BLaER1 treated with 17β-estradiol and CSF1 and Interleukin-3, amounts not matched to agents 10 nM and 100 nM (cell line): ENCODE data around the gene TMEM59L.
A peak's percentile ranks its signal among the peaks of the same experiment; 100 is the strongest.

ENCODE experiments used
- H3K27ac ChIP-seq, 11 experiments: shearing (Covaris generic); formaldehyde crosslinking; 2 replicates each; pipeline ENCODE4 v1.8.1; 2022
- H3K27me3 ChIP-seq, 11 experiments: shearing (Covaris generic); formaldehyde crosslinking; 2 replicates each; pipeline ENCODE4 v1.8.1; 2022
- H3K36me3 ChIP-seq, 11 experiments: shearing (Covaris generic); formaldehyde crosslinking; 2 replicates each; pipeline ENCODE4 v1.8.1; 2022
- H3K4me1 ChIP-seq, 10 experiments: shearing (Covaris generic); formaldehyde crosslinking; 2 replicates each; pipeline ENCODE4 v1.8.1; 2022
- H3K4me2 ChIP-seq, 11 experiments: shearing (Covaris generic); formaldehyde crosslinking; 2 replicates each; pipeline ENCODE4 v1.8.1; 2022
- H3K4me3 ChIP-seq, 10 experiments: shearing (Covaris generic); formaldehyde crosslinking; 2 replicates each; pipeline ENCODE4 v1.8.1; 2022
- H3K9ac ChIP-seq, 11 experiments: shearing (Covaris generic); formaldehyde crosslinking; 2 replicates each; pipeline ENCODE4 v1.8.1; 2022
- H3K9me3 ChIP-seq, 11 experiments: shearing (Covaris generic); formaldehyde crosslinking; replicated peaks in 1 of 11; 2 replicates each; pipeline ENCODE4 v1.8.1; 2022
- H4K20me1 ChIP-seq, 11 experiments: shearing (Covaris generic); formaldehyde crosslinking; 2 replicates each; pipeline ENCODE4 v1.8.1; 2022
- Cebpa-rat ChIP-seq, 11 experiments: shearing (Covaris generic); IDR thresholded peaks; 2 replicates each; pipeline ENCODE4 v1.8.1; 2022

Gene TMEM59L

DNA sequence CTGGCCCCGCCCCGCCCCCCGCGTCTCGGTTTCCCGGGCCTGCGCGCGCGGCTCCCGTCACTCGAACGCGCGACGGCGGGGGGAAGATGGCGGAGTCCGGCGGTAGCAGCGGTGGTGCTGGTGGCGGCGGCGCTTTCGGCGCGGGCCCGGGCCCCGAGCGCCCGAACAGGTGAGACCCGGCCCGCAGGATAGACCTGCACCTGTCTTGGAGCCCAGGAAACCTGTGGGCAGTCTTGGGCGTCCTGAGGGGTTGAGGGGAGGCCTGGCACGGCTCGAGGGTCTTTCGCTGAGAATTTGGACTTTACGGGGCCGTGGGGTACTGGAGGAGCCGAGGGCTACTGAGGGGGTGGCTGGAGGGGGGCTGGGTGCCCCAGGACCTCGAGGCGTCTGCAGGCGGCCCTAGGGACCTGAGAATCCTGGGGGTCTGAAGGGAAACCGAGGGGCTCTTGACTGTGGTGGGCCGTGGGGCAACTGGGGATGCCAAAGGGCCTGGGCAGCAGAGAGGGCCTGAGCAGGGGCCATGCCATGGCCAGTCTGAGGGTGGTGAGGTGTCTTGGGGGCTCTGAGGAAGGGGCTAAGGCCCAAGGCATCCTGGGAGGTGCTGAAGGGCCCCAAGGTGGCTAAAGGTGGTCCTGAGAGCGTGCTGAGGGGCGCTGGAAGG, 24.4 kb downstream of the TMEM59L start, which contains the start of gene KLHL26:
TSS of gene KLHL26 (plus strand) at position 60 of the 661 bp plus-strand sequence. CDS start at position 87, 27 bp downstream.
- H3K27ac ChIP-seq: peak within 1 kb of the TSS; percentile 75 to 90 (median 87)
- H3K27me3 ChIP-seq: no peaks in the 10 kb centered on the region
- H3K9me3 ChIP-seq: no peaks in the 10 kb centered on the region
- peaks cover 15 to 46% (median 35%) of the 10 kb centered on the region in 10 experiments for H3K4me1 ChIP-seq
- TF ChIP-seq Cebpa-rat (IDR thresholded peaks at IDR 0.05): no peak
- peak within 1 kb of the TSS; percentile 94 to 100 (median 99) for H3K4me2 ChIP-seq
- peaks cover 0 to 48% (median 7%) of the 10 kb centered on the region in 11 experiments; a peak in 9 of 22 replicates for H4K20me1 ChIP-seq
- peak within 1 kb of the TSS; percentile 72 to 98 (median 95) for H3K4me3 ChIP-seq
- peak within 1 kb of the TSS; percentile 86 to 96 (median 92) for H3K9ac ChIP-seq
- H3K36me3 ChIP-seq: peaks cover 0 to 12% (median 9%) of the 10 kb centered on the region in 11 experiments; a peak in 7 of 22 replicates

GRCh38 chr19:18637673-18638630, 25.3 kb downstream of the TMEM59L start:
- Histone ChIP-seq H3K9me3 (no peaks in the 10 kb centered on the region), H4K20me1 (peaks cover 0 to 55% (median 7%) of the 10 kb centered on the region in 11 experiments; a peak in 9 of 22 replicates), H3K27me3 (no peaks in the 10 kb centered on the region), H3K9ac (peak overlapping the region; percentile 86 to 96 (median 92); a peak in 21 of 22 replicates), H3K4me2 (peak overlapping the region; percentile 94 to 100 (median 99)), H3K27ac (peak overlapping the region in 10 of 11 experiments; percentile 82 to 90 (median 87); a peak in 14 of 22 replicates), H3K36me3 (peaks cover 0 to 12% (median 9%) of the 10 kb centered on the region in 11 experiments; a peak in 7 of 22 replicates), H3K4me1 (peaks cover 15 to 51% (median 35%) of the 10 kb centered on the region in 10 experiments), H3K4me3 (peak overlapping the region; percentile 72 to 98 (median 95))
- TF ChIP-seq Cebpa-rat (IDR thresholded peaks at IDR 0.05): no peak

- Histone ChIP-seq H3K9ac (no peak overlapping the region), H3K4me3 (no peak overlapping the region), H3K4me1 (peaks cover 26 to 54% (median 39%) of the 10 kb centered on the region in 10 experiments), H3K4me2 (peak overlapping the region in 1 of 11 experiments; percentile 25; a peak in 1 of 22 replicates), H3K27ac (no peak overlapping the region), H4K20me1 (peaks cover 0 to 69% (median 9%) of the 10 kb centered on the region in 11 experiments; a peak in 11 of 22 replicates), H3K36me3 (peaks cover 0 to 12% (median 9%) of the 10 kb centered on the region in 11 experiments; a peak in 7 of 22 replicates), H3K9me3 (no peaks in the 10 kb centered on the region), H3K27me3 (no peaks in the 10 kb centered on the region)
- no peak for TF ChIP-seq Cebpa-rat (IDR thresholded peaks at IDR 0.05)
Measured at GRCh38 chr19:18639706-18640243, 27.1 kb downstream of the TMEM59L start.

DNA sequence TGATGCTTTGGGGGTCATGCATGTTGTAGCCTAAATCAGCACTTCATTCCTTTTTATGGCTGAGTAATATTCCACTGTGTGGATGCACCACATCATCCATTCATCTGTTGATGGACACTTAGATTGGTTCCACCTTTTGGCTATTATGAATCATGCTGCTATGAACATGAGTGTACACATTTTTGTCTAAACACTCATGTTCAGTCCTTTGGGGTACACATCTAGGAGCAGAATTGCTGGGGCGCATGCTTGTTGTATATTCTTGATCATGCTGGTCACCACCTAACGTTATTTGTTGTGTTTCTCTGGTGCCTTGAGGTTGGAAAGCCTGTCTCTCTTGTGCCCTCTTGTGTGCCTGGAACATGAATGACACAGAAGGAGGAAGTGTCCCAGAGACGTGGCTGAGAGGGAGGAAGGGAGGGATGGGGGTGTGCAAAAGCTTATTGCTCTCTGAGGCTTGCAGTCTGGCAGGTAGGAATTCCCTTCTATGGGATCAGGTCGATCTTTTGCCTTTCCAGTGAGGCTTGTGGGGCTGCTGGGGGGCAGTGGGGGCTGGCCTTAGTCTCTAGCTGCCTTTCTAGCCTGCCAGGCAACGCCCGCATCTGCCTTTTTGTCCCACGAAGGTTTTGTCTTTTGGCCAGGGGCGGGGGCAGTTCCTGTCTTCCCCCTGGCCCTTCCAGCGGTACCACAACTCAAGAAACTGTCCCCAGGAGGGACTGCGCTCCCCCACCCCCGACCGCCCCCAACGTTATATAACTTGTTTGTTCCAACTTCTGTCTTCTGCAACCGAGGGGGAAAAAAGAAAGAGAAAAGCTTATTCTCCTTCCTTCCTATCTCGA, 31.7 kb downstream of the TMEM59L start:
- H4K20me1 ChIP-seq: peaks cover 14 to 89% (median 37%) of the 10 kb centered on the region in 11 experiments; a peak in 21 of 22 replicates
- no peaks in the 10 kb centered on the region for H3K27me3 ChIP-seq
- peak overlapping the region; percentile 30 to 71 (median 60); a peak in 19 of 22 replicates for H3K27ac ChIP-seq
- no peak for TF ChIP-seq Cebpa-rat (IDR thresholded peaks at IDR 0.05)
- H3K9ac ChIP-seq: peak overlapping the region; percentile 56 to 71 (median 59)
- peaks cover 0 to 12% (median 9%) of the 10 kb centered on the region in 11 experiments; a peak in 7 of 22 replicates for H3K36me3 ChIP-seq
- no peaks in the 10 kb centered on the region for H3K9me3 ChIP-seq
- peak overlapping the region; percentile 88 to 99 (median 96) for H3K4me2 ChIP-seq
- H3K4me1 ChIP-seq: peaks cover 53 to 71% (median 61%) of the 10 kb centered on the region in 10 experiments
- H3K4me3 ChIP-seq: peak overlapping the region; percentile 14 to 62 (median 46); a peak in 19 of 20 replicates

DNA sequence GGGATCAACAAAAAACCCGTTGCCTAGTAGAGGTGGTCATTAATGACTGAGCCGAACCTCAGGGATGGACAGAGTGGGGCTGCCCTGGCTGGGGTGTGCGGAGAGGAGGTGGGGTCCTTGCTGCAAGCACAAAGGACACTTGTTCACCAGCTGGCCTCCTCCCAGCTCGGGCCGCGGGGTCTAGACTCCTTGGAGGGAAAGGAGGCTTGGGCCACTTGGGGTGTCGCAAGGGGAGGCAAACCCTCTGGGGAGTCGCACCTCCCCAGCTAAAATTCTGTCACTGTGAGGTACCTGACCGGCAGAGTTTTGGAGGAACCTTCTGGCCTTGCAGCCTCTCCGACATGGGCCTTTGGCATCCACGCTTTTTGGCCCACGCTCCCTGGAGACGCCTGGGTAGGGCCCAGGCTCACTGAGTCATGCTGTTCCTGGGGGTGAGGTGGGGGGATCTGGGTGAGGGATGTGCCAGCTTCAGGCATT, 32.4 kb downstream of the TMEM59L start:
- peak overlapping the region; percentile 56 to 71 (median 59) for H3K9ac ChIP-seq

DNA sequence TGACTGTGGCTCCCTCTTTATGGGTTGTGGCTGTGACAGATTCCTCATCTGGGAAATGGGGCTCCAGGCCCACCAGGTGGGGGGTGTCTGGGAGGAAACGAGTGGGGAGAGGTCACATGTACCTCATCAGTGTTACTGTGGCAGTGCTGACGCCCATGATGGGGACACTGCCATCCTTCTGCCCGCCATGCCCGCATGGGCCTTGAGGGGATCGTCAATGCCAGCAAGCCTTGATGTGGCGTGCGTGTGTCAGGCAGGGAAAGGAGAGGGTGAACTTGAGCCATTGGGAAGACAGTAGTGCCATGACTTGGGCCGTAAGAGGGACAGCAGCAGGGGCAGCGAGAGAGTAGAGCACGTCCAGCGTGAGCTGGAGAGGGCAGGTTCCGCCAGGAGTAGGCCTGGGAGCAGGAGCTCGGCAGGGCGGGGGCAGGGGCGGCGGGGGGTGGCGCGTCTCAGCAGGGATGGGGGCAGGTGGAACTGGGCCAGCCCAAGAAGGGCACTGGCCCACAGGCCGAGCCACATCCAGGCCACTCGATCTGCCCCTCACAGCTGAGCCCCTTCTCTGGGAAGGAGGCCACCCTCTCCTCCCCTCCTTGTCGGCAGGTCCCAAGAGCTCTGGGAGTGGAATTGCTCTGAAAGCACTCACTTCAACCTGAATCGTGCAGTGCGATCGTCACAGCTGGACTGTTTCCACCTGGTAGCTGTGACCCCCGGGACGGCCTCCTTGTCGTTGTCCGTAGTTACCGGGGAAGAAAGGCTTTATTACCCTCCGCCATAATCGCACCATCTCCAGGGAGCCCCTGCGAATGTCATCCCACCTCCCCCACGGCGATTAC, 34.1 kb downstream of the TMEM59L start:
- TF ChIP-seq Cebpa-rat (IDR thresholded peaks at IDR 0.05): no peak
- 0 out of 22 replicates have a peak overlapping the region, but pooled peaks of 1 of the 11 experiments have one; percentile 5 for H3K9ac ChIP-seq
- peaks cover 73 to 90% (median 82%) of the 10 kb centered on the region in 10 experiments for H3K4me1 ChIP-seq
- H3K4me2 ChIP-seq: peak overlapping the region; percentile 90 to 99 (median 96)
- peaks cover 0 to 14% (median 0%) of the 10 kb centered on the region in 11 experiments; a peak in 4 of 22 replicates for H3K36me3 ChIP-seq
- H3K27me3 ChIP-seq: no peaks in the 10 kb centered on the region
- no peaks in the 10 kb centered on the region for H3K9me3 ChIP-seq
- no peak overlapping the region for H3K4me3 ChIP-seq
- H4K20me1 ChIP-seq: peaks cover 37 to 92% (median 61%) of the 10 kb centered on the region in 11 experiments; a peak in 21 of 22 replicates
- H3K27ac ChIP-seq: 0 out of 22 replicates have a peak overlapping the region, but pooled peaks of 1 of the 11 experiments have one; percentile 25

More for the DNA sequence above, 32.4 kb downstream of the TMEM59L start:
- Histone ChIP-seq H3K27me3 (no peaks in the 10 kb centered on the region), H3K4me2 (peak overlapping the region; percentile 88 to 99 (median 96)), H4K20me1 (peaks cover 20 to 89% (median 44%) of the 10 kb centered on the region in 11 experiments; a peak in 21 of 22 replicates), H3K9me3 (no peaks in the 10 kb centered on the region), H3K4me3 (peak overlapping the region; percentile 14 to 62 (median 46); a peak in 18 of 20 replicates), H3K36me3 (peaks cover 0 to 10% (median 7%) of the 10 kb centered on the region in 11 experiments; a peak in 6 of 22 replicates), H3K27ac (peak overlapping the region; percentile 30 to 71 (median 60); a peak in 19 of 22 replicates), H3K4me1 (peaks cover 60 to 73% (median 66%) of the 10 kb centered on the region in 10 experiments)
- TF ChIP-seq Cebpa-rat (IDR thresholded peaks at IDR 0.05): no peak
